GM20000 (cell line): ENCODE results near the gene HS6ST2.

Source experiments
- DNase-seq: peaks from one replicate; pipeline ENCODE4 v3.0.0; 2012; ENCODE audit warnings: low spot score
- TF ChIP-seq, protein P1 (sequence below): IDR thresholded peaks from 2 replicates; pipeline ENCODE4 v1.5.1; 2012; ENCODE audit warnings: mild to moderate bottlenecking, control low read depth; ENCODE audit errors: extremely low read depth, missing control alignments

Gene HS6ST2

DNA sequence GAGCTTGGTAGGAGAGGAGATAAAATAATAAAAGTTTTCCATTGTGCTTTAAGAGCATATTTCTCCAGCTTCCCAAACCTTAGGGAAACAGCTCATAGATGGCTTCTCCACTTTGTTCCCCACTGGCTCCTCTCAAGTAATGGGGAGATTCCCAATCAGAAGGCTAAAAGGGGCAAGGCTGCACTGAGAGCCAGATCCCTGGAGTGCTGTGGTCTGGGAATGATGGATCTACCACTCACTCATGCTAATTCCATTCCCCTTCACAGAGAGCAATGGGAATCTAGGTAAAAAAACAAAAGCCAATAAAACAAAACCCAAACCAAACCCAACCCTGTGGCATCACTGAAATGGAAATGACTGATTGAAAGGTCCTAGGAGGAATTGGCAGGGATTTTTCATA is 249.9 kb downstream of the HS6ST2 start:
- no peak for DNase-seq

DNA sequence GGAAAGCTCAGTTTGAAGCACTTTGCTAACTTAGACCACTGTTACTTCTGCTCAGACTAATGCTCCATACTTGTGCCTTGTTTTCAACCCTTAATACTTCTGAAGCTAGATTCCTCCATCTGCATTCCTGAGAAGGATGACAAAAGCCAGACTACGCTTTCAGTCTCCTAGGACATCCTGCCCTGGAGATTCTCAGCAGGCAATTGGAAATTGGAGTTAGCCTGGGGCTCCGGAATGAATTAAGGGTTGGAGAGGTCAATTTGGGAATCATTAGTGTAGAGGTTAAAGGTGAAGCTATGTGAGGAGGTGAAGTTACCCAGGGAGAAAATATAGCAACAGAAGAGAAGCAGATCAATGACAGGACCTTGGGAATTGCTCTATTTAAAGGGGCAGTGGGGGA is 253.7 kb downstream of the HS6ST2 start:
- TF ChIP-seq, protein P1, sequence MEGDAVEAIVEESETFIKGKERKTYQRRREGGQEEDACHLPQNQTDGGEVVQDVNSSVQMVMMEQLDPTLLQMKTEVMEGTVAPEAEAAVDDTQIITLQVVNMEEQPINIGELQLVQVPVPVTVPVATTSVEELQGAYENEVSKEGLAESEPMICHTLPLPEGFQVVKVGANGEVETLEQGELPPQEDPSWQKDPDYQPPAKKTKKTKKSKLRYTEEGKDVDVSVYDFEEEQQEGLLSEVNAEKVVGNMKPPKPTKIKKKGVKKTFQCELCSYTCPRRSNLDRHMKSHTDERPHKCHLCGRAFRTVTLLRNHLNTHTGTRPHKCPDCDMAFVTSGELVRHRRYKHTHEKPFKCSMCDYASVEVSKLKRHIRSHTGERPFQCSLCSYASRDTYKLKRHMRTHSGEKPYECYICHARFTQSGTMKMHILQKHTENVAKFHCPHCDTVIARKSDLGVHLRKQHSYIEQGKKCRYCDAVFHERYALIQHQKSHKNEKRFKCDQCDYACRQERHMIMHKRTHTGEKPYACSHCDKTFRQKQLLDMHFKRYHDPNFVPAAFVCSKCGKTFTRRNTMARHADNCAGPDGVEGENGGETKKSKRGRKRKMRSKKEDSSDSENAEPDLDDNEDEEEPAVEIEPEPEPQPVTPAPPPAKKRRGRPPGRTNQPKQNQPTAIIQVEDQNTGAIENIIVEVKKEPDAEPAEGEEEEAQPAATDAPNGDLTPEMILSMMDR, result no peak

More for the DNA sequence above, 249.9 kb downstream of the HS6ST2 start:
- TF ChIP-seq, protein P1, result no peak

DNA sequence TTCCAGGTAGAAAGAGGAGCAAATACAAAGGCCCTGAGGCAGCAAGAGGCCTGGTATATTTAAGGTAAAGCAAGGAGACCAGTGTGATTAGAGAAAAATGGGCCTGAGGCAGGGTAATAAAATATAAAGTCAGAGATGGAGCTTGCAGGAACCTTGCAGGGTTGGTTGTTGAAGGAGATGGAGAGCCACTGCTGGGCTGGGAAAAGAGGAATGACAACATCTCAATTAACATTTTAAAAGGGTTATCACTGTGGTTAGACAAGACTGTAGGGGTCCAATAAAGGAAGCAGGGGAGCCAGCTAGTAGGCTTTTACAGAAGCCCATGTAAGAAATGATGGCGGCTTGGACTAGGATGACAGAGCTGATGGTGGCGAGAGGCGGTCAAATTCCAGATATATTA is 264.0 kb downstream of the HS6ST2 start:
- no peak for DNase-seq
- TF ChIP-seq, protein P1, result no peak

More for the DNA sequence above, 253.7 kb downstream of the HS6ST2 start:
- no peak for DNase-seq

DNA sequence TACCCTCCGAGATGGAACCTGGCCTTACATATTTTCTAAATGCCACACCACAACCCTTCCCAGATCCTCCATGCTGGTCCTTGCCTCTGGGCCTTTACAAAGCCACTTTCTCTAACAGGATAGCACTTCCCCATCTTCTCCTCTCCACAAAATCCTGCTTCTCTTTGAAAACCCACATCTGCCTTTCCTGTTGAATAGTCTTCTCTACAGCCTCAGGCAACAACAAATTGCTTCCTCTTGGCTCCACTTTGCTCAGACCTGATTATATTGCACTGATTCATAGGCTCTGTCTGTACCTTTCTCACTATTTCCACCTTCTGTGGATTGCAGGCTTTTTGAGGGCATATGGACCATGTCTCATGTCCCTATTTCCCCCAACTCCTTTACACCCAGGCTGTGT is 265.9 kb downstream of the HS6ST2 start:
- DNase-seq, result no peak
- TF ChIP-seq, protein P1, result no peak

DNA sequence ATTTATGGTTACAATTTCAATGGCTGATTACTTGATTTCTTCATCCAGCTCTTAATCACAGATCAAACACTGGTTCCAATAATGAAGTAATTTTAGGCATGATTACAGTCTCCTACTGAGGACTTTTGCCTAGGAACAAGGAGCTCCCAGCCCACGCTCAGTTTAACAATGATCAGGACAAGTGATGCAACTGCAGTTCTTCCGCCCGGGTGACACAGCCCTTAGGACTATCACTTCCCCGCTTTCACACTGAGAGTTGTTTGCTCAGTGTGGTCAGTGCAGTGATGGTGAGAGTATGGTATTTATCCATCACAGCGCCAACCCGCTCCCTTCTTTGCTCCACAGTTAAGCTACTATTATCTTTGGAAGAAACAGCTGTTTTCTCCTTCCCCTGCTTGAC is 266.4 kb downstream of the HS6ST2 start:
- TF ChIP-seq, protein P1, result no peak
- no peak for DNase-seq

DNA sequence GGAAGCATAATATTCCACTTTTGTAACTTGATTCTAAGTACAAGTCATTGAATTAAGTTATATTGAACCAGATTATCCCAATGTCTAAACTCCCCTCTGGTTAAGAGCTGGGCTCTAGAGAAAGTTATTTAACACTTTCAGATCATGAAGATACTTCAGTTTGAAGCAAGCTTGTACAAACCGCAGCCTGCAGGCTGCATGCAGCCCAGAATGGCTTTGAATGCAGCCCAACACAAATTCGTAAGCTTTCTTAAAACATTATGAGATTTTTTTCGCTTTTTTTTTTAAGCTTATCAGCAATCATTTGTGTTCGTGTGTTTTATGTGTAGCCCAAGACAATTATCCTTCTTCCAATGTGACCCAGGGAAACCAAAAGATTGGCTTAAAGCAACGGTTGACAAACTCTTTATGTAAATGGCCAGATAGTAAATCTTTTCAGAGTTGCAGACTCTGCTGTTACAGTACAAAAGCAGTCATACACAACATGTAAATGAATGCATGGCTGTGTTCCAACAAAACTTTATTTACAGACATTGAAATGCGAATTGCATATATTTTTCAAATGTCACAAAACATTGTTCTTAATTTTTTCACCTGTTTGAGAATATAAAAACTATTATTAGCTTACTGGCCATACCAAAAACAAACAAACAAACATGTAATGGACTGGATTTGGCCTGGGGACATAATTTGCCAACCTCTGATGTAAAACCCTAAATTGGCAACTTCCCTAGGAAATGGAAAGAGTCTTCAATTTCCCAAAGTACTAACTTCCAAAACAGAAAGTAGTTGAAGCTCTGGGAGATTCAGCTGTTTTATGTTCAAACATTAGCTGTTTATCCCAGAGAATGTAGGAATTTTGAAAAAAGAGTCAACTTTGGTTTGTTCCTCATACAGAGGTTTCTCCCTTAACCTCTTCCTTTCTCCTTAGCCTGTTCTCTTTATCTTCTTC is 268.5 kb downstream of the HS6ST2 start:
- TF ChIP-seq, protein P1, result no peak
- no peak for DNase-seq

DNA sequence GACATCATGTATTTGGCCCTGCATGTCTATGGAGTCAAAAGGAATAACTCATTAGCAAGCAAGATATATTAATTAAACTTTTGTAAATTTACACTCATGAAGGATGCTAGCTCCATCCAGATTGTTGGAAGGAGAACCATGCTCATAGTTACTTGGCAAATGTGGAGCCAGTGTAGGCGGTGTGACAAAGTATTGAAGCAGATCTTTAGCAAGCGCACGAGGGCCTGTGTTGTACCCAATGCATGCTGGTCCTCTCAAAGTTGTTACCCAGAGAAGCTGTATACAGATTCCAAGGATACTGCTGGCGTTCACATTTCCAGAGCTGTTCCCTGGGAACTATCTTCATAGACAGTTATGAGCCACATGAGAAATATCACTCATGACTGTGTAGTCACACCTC is 273.2 kb downstream of the HS6ST2 start:
- no peak for DNase-seq
- TF ChIP-seq, protein P1, result no peak
